ENCODE data around the gene RUFY1.
"Not testable (repeated sequence)": the region's sequence is repeated elsewhere in the genome, so short reads cannot be mapped to it uniquely, and the experiment has no call there.

RUFY1 gene

DNA sequence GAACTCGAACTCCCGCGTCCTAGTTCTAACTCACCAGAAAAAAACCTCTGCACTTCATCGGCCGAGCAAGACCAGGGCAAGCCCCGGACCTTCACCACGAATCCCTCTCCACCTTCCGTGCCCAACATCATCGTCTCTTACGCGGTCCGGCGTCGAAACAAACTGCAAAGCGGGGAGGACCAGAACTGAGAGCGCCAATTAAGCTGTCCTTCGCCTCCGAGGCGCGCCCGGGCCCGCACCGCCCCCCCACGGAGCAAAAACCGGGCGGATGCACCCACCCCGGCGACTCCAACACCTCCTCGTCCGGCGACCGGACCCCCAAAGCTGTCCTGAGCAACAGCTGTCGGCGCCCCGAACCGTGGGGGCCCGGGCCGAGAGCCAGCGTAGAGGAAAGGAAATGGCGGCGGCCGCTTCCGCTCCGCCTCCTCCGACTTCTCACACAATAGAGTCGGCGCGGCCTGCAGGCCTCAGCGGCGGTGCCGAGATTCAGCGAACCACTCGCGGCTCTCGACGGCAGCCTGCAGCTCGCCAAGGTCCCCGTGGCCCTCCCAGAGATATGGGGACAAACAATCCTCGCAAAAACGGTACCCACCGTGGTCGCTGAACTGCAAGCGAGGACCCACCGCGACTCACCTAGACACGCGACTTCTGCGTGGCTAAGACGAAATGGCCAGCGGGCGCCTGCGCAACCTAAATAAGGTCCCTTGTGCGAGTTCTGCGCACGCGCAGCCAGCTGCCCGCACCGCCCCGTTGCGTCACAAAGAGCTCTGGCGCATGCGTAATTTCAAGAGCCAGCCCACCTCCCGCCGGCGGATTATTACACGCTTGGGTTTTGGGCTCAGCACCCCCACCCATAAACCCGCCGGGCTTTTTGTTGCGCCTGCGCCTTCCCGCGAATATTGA is 72.9 kb downstream of the RUFY1 start, which contains the start of gene HNRNPH1:
HNRNPH1 (minus strand) TSS at position 669 of the 903 bp plus-strand sequence; CDS start at position 131, 538 bp downstream.
- peak; percentile 99 for DNase-seq

DNA sequence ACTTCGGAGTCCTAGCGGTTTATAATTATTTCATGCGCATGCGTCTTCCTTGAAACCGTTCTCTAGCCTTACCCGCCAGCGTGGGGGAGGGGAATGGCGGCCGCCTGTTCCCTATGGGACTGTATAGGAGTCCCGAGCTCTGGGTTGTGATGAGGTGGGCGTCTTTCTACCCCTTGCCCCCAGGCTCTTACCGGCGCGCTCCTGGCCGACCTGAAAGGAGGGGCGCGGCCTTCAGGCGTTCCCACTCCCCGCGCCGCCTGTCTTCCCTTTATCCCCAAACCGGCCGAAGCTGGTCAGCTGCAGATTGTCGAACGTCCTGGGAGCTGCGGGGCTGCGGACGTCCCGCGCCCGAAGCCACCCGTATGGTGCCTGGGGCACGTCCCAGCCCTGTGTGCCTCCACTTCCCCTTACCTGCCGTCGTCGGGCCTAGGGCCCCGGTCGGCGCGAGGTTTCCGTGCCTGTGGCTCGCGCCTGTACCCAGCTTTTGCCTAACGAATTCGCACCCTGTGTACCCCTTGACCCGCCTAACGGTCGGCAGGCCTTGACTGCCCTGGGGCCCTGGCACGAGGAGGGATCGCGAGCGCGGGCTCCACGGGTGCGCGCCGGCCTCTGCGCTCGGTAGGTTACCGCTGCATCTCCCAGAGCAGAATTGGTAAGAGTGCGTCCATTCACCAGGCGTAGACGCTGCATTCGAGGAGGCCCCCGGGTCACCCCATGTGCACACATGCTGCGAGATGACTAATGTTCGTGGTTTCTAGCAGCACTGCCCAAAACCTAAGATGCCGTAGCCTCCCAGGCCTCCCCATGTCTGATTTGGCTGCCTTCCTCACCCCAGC is 73.8 kb downstream of the RUFY1 start:
- peak; percentile 52 for DNase-seq

DNA sequence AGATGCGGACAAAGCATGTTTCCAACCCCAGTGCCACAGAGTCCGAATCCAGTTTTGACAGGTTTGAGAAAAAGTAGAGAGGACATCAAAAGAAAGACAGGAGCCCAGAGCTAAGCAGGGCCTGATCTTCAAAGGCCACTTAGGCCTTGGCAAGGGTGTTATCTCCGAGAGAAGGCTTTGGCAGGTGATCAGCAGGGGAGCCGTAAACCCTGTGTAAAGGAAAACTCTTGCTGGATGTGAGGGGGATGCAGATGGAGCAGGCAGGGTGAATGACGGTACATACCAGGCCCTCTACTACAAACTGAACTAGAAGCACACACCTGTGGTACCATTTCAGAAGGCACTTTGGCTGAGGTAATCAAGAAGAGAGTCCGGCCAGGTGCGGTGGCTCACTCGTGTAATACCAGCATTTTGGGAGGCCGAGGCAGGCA is 74.5 kb downstream of the RUFY1 start:
- no peak for DNase-seq

GRCh38 chr5:179633501-179634369 is 83.4 kb downstream of the RUFY1 start:
- not testable (repeated sequence) for DNase-seq

DNA sequence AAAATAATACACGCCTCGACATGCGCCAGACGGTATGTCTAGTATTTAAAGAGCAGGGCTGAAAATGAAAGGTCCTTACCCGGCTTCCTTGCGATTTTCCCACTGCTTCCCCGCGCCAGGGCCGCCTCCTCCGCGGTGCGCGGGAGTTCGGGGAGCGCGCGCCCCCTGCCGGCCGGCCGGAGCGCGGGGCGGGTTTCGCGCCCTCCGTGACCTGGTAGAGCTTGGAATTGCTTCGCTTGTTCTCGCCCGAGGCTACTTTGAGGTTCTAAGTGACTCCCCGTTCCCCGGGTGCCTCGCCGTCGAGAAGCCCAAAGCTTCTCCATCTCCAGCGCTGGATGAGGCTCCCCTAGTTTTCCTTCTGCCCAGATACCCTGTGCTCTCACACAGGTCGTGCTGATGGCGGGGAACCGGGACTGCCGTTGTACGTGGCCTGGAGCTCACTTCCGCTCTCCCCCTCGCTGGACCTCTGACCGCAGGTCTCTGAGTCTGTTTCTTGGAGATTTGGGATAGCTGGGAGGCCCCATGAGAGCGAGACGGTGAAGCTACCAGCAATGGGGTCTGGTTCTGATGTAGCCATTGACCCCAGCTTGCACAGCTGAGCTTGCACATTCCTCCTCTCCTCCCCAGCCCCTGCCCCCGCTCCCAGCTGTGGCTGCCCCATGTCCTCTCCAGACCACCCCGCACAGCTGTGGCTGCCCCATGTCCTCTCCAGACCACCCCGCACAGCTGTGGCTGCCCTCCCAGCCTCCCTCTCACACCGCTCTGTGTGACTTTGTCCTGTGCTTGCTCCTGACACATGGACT is 84.2 kb downstream of the RUFY1 start:
- not testable (repeated sequence) for DNase-seq

- DNase-seq: not testable (repeated sequence)
These were observed 88.9 kb downstream of the RUFY1 start for GRCh38 chr5:179639296-179639695.

DNA sequence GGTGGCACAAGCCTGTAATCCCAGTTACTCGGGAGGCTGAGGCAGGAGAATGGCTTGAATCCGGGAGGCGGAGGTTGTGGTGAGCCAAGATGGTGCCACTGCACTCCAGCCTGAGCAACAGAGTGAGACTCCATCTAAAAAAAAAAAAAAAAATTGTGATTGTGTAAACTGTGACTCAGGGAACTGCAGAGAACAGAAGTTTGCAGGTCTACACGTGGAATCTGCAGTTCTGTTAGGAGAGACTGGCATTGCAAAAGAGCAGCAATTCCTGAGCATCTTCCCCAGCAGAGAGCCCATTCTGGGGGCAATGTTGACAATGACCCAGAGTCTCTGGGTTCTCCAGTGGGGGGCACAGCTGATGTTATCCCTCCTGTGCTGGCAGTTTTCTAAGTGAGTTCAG is 91.4 kb downstream of the RUFY1 start:
- DNase-seq: not testable (repeated sequence)

- not testable (repeated sequence) for DNase-seq
These were observed 92.3 kb downstream of the RUFY1 start for GRCh38 chr5:179642626-179643025.

- not testable (repeated sequence) for DNase-seq
These were observed 93.0 kb downstream of the RUFY1 start for GRCh38 chr5:179643141-179643920.

GRCh38 chr5:179644766-179645165 is 94.4 kb downstream of the RUFY1 start:
- not testable (repeated sequence) for DNase-seq

- no peak for DNase-seq
These were observed 98.1 kb downstream of the RUFY1 start for GRCh38 chr5:179648410-179648809.

DNA sequence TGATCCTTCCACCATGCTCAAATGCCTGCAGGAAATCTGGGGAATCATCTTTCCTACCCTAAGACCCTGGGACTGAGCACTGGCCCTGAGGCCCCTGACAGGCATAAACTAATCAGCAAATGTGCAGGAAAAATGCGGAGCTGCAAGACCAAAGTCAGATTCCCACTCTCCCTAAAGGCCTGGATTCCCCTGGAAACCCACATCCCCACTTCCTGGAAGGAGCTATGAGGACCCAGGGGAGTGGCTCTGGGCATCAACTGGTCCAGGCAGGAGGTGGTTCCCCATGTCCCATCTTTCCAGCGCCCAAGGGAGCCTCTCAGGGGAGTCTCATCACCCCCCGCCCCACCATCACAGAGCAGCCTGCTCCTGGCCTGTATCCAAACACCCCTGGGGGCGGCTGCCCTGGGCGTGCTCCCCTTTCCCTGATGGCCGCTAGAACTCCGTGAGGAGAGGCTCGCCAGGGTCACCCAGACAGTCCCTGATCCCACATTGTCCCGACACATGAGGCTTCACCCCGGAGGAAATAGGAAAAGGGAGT is 98.9 kb downstream of the RUFY1 start:
- not testable (repeated sequence) for DNase-seq

GRCh38 chr5:179650245-179650644 is 99.9 kb downstream of the RUFY1 start:
- DNase-seq: not testable (repeated sequence)

DNA sequence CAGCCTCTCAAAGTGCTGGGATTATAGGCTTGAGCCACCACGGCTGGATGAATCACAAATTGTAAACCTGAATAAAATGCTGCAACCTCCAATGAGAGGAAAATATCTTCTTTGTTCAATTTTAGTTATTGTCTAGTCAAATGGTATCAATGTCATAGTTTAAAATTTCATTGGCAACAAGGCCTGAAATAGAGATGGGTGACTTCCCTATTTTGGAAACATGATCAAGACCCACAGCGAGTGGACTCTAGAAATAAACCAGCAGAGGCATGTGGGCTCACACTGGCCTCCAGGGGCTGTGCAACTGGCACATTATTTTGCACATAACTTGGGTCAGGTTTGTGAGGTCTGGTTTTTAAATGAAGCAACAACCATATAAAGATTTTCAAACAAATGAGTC is 102.8 kb downstream of the RUFY1 start:
- not testable (repeated sequence) for DNase-seq

- DNase-seq: not testable (repeated sequence)
These were observed 107.2 kb downstream of the RUFY1 start for GRCh38 chr5:179657302-179658178.

- DNase-seq: not testable (repeated sequence)
These were observed 108.0 kb downstream of the RUFY1 start for GRCh38 chr5:179658179-179658856.

Data from CD4-positive, alpha-beta T cell treated with Interleukin-10 for 1 hour (primary cell).